Measurements from ENCODE around the gene GCFC2. TPM values are rescaled to one million over a fixed set of nuclear protein-coding genes. Genes with fewer than 3 reads are reported as not detected.

Gene GCFC2
- 14.2 and 19.3 TPM in 2 replicates for total RNA-seq

GRCh38 chr2:75710577-75711253, at the start of gene GCFC2:
Gene GCFC2, minus strand, starts transcription at chr2:75710915. Its CDS starts 60 bp downstream, at chr2:75710855.

GRCh38 chr2:75646583-75647425, 63.9 kb downstream of the GCFC2 start, which contains the start of gene MRPL19:
Gene MRPL19, plus strand, starts transcription at chr2:75646783. Its CDS starts 25 bp downstream, at chr2:75646808.

Other genes starting within 250 kb of the GCFC2 start
- gene EVA1A, start 150.0 kb downstream of the GCFC2 start, total RNA-seq, result 17.0 and 25.4 TPM in 2 replicates
- gene MRPL19, start 64.1 kb downstream of the GCFC2 start, total RNA-seq, result 31.4 and 33.7 TPM in 2 replicates

Data from dermis lymphatic vessel endothelial cell (primary cell).